Astrocyte of the spinal cord (primary cell): ENCODE measurements around the gene ZNF101.

Source experiments
- DNase-seq: peaks from one replicate; pipeline ENCODE4 v3.0.0; 2011; ENCODE audit warnings: low read depth, low spot score
- H3K4me3 ChIP-seq: 2 replicates; pipeline ENCODE4 v1.5.1; 2011; ENCODE audit warnings: low read depth, mild to moderate bottlenecking, low read length, moderate library complexity
- CTCF ChIP-seq: IDR thresholded peaks from 2 replicates; pipeline ENCODE4 v1.5.1; 2012; ENCODE audit warnings: low read depth, mild to moderate bottlenecking, low read length, inconsistent platforms
- in situ Hi-C: cut with HindIII; loops from 2 replicates; pipeline ENCODE4 v1.10.0; 2017; ENCODE audit warnings: low sequenced_read_pairs

The ZNF101 gene

GRCh38 chr19:19668230-19669012 lies at the start of gene ZNF101:
TSS of gene ZNF101 (plus strand) at chr19:19668839. CDS start at chr19:19668964, 125 bp downstream.
- no peak for TF ChIP-seq CTCF
- DNase-seq, result peak; percentile 89
- H3K4me3 ChIP-seq, result peak within 1 kb of the TSS; percentile 93
- in situ Hi-C loops, result no loop called here

DNA sequence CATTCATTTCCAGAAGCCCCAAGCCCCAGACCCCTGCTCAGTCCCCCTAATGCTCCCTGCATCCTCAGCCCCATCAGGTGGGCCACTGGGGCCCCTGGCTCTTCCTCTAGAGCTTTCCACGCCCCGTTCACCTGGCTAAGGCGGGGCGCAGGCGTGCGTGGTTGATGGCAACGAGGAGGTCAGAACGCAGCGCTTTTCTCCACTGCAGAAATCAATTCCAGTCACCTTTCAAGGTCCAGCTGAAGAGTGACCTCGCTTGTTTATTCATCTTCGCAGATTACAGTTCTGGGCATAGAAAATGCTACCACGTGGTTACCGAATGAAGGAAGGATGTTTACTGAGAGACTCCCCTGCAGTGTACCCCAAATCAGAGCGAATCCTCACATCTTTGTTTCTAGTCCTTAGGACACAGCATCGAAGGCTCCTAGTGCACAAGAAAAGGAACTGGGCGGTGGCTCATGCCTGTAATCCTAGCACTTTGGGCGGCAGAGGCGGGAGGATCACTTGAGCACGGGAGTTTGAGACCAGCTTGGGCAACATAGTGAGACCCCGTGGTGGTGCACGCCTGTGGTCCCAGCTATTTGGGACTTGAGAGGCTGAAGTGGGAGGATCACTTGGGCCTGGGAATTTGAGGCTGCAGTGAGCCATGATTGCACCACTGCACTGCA lies 49.3 kb upstream of the ZNF101 start:
- in situ Hi-C loops, result no loop called here
- no peak for DNase-seq
- no peak for TF ChIP-seq CTCF
- H3K4me3 ChIP-seq, result no peak overlapping the region

- H3K4me3 ChIP-seq, result no peak overlapping the region
- no peak for TF ChIP-seq CTCF
- no peak for DNase-seq
- in situ Hi-C loops, result no loop called here
These were observed 48.8 kb upstream of the ZNF101 start for GRCh38 chr19:19619849-19620210.

DNA sequence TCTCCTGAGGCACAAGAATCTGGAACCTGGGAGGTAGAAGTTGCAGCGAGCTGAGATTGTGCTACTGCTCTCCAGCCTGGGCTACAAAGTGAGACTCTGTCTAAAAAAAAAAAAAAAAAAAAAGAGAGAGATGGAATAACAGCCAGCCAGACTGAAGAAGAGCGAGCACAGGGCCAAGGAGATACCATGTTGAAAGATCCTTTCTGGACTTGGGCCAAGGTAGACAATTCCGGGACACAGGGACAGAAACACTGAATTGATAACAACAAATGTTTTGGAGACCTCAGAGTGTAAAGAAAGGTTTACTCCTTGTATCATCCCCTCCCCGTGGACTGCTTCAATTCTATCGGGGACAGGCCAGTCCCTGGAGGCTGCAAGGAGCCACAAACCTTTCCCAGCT lies 45.3 kb upstream of the ZNF101 start:
- in situ Hi-C loops, result no loop called here
- no peak for TF ChIP-seq CTCF
- H3K4me3 ChIP-seq, result no peak overlapping the region
- no peak for DNase-seq

GRCh38 chr19:19624032-19624570 lies 44.5 kb upstream of the ZNF101 start:
- H3K4me3 ChIP-seq, result no peak overlapping the region
- in situ Hi-C loops, result no loop called here
- TF ChIP-seq CTCF, result no peak
- no peak for DNase-seq

- no peak for TF ChIP-seq CTCF
- in situ Hi-C loops, result no loop called here
- DNase-seq, result no peak
- no peak overlapping the region for H3K4me3 ChIP-seq
These were observed 41.8 kb upstream of the ZNF101 start for GRCh38 chr19:19626516-19627472.
